Liver (tissue), 3 donors: ENCODE data around the gene PKP4.

Source experiments
- ATF3 ChIP-seq: IDR thresholded peaks from 2 replicates; pipeline ENCODE4 v1.6.1; 2016; ENCODE audit warnings: antibody characterized with exemption
- CTCF ChIP-seq: fragments of 150-350 bp; IDR thresholded peaks from 2 replicates; pipeline ENCODE4 v1.5.1; 2017; ENCODE audit warnings: improper control_type of control experiment, low read depth, low read length; ENCODE audit not compliant: missing input control
- EGR1 ChIP-seq, 2 donors: IDR thresholded peaks; 2 replicates each; pipeline ENCODE4 v1.6.1; 2016 to 2018; ENCODE audit warnings: antibody characterized with exemption in 2 of 2, low read depth in 2 of 2
- FOXA1 ChIP-seq: IDR thresholded peaks from 2 replicates; pipeline ENCODE4 v1.6.1; 2016; ENCODE audit warnings: antibody characterized with exemption
- GABPA ChIP-seq, 2 donors: IDR thresholded peaks in 1 of 2; conservative IDR thresholded peaks in 1 of 2; 2 replicates each; pipeline ENCODE4 v1.6.1; 2016; ENCODE audit warnings: antibody characterized with exemption in 2 of 2, mild to moderate bottlenecking in 1 of 2, moderate library complexity in 1 of 2
- HNF4G ChIP-seq: IDR thresholded peaks from 2 replicates; pipeline ENCODE4 v1.6.1; 2016; ENCODE audit warnings: antibody characterized with exemption
- JUND ChIP-seq, 2 donors: IDR thresholded peaks; 2 replicates each; pipeline ENCODE4 v1.6.1; 2016; ENCODE audit warnings: antibody characterized with exemption in 2 of 2
- MAX ChIP-seq: IDR thresholded peaks from 2 replicates; pipeline ENCODE4 v1.6.1; 2016; ENCODE audit warnings: antibody characterized with exemption
- REST ChIP-seq: IDR thresholded peaks from 2 replicates; pipeline ENCODE4 v1.6.1; 2016; ENCODE audit warnings: antibody characterized with exemption, mild to moderate bottlenecking
- TAF1 ChIP-seq: conservative IDR thresholded peaks from 2 replicates; pipeline ENCODE4 v1.6.1; 2016; ENCODE audit warnings: antibody characterized with exemption, mild to moderate bottlenecking
- YY1 ChIP-seq: IDR thresholded peaks from 2 replicates; pipeline ENCODE4 v1.6.1; 2016; ENCODE audit warnings: antibody characterized with exemption, mild to moderate bottlenecking
- donor health status: healthy.
- donor health status: healthy.

- no peak for TF ChIP-seq CTCF
- TF ChIP-seq GABPA (IDR thresholded peaks at IDR 0.05 in 1 of 2, conservative IDR thresholded peaks at IDR 0.05 in 1 of 2) = no peak
- TF ChIP-seq REST = no peak
- no peak for TF ChIP-seq MAX
- TF ChIP-seq FOXA1 = no peak
- no peak for TF ChIP-seq YY1
- TF ChIP-seq HNF4G = no peak
- no peak for TF ChIP-seq TAF1
- no peak for TF ChIP-seq JUND (IDR thresholded peaks at IDR 0.05)
- TF ChIP-seq ATF3 = no peak
- TF ChIP-seq EGR1 (IDR thresholded peaks at IDR 0.05; ENCODE audit: low read depth in 2 of 2) = no peak
Observed at GRCh38 chr2:158573739-158574138, 117.0 kb downstream of the PKP4 start.
